Measurements from ENCODE around the gene SPTB.

DNA sequence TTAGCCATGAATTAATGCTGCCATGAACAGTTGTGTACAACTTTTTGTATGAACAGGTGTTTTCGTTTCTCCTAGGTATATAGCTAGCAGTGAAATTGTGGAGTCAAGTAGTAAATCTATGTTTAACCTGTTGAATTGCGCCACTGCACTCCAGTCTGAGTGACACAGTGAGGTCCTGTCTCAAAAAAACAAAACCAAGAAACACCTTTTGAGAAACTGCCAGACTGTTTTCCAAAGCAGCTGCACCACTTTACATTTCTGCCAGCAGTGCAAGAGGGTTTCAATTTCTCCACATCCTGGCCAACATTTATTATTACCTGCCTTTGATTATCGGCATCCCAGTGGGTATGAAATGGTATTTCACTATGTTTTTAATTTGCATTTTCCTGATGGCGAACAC, 178.8 kb downstream of the SPTB start:
- TF ChIP-seq, protein P1, sequence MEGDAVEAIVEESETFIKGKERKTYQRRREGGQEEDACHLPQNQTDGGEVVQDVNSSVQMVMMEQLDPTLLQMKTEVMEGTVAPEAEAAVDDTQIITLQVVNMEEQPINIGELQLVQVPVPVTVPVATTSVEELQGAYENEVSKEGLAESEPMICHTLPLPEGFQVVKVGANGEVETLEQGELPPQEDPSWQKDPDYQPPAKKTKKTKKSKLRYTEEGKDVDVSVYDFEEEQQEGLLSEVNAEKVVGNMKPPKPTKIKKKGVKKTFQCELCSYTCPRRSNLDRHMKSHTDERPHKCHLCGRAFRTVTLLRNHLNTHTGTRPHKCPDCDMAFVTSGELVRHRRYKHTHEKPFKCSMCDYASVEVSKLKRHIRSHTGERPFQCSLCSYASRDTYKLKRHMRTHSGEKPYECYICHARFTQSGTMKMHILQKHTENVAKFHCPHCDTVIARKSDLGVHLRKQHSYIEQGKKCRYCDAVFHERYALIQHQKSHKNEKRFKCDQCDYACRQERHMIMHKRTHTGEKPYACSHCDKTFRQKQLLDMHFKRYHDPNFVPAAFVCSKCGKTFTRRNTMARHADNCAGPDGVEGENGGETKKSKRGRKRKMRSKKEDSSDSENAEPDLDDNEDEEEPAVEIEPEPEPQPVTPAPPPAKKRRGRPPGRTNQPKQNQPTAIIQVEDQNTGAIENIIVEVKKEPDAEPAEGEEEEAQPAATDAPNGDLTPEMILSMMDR (IDR thresholded peaks at IDR 0.05 in 8 of 11, conservative IDR thresholded peaks at IDR 0.05 in 3 of 11), result no peak
- no peak for TF ChIP-seq POLR2A (IDR thresholded peaks at IDR 0.05)
